PC-3 (cell line): ENCODE data around the gene LRRFIP1. TPM values are rescaled to one million over a fixed set of nuclear protein-coding genes. Genes with fewer than 3 reads are reported as not detected.

ENCODE experiments used
- ATAC-seq: fragments of 200-7000 bp; cut with Tn5 transposase; 2 replicates; pipeline ENCODE4 v1.9.1; 2020; ENCODE audit warnings: mild to moderate bottlenecking, moderate library complexity
- BruUV-seq: library from RNA; stranded (reverse); fragments of 400-500 nt; replicated peaks from 2 replicates; lab custom pipeline; 2021; lab: Mats Ljungman, UMichigan
- CTCF ChIA-PET: fragments of 300-600 bp; sonication (Branson Sonifier 250); formaldehyde crosslinking; loops from one replicate; lab custom pipeline; 2022; ENCODE audit warnings: antibody characterized with exemption; lab: Charles Lee
- POLR2A ChIA-PET: fragments of 300-600 bp; sonication (Branson Sonifier 250); formaldehyde crosslinking; loops from one replicate; lab custom pipeline; 2022; ENCODE audit warnings: antibody characterized with exemption; ENCODE audit not compliant: unreplicated experiment; lab: Charles Lee
- DNase-seq: peaks from one replicate; pipeline ENCODE4 v3.0.0-alpha.2; 2015
- H2AFZ ChIP-seq: fragments of 300-600 bp; sonication (generic); 2 replicates; pipeline ENCODE4 v1.6.0; 2016; ENCODE audit warnings: antibody characterized with exemption, low read length
- H3F3A ChIP-seq: fragments of 300-600 bp; sonication (generic); one replicate; pipeline ENCODE4 v1.6.0; 2017; ENCODE audit warnings: antibody characterized with exemption, low read length, control low read depth, mild to moderate bottlenecking; ENCODE audit not compliant: unreplicated experiment
- H3K27ac ChIP-seq: fragments of 300-600 bp; sonication (generic); 2 replicates; pipeline ENCODE4 v1.5.1; 2016; ENCODE audit warnings: mild to moderate bottlenecking, low read length
- H3K27me3 ChIP-seq: fragments of 300-600 bp; sonication (generic); 2 replicates; pipeline ENCODE4 v1.6.1; 2016; ENCODE audit warnings: low read length, mixed read lengths
- H3K36me3 ChIP-seq: fragments of 300-600 bp; sonication (generic); 2 replicates; pipeline ENCODE4 v1.6.1; 2016; ENCODE audit warnings: low read depth, mixed run types, low read length, mixed read lengths
- H3K4me1 ChIP-seq: fragments of 300-600 bp; sonication (generic); 2 replicates; pipeline ENCODE4 v1.5.1; 2016; ENCODE audit warnings: low read length; ENCODE audit not compliant: insufficient read depth
- H3K4me2 ChIP-seq: fragments of 300-600 bp; sonication (generic); 2 replicates; pipeline ENCODE4 v1.6.0; 2016; ENCODE audit warnings: low read length
- H3K4me3 ChIP-seq: fragments of 300-600 bp; sonication (generic); 2 replicates; pipeline ENCODE4 v1.5.1; 2016; ENCODE audit warnings: mild to moderate bottlenecking, low read length, mixed read lengths
- H3K79me2 ChIP-seq: fragments of 300-600 bp; sonication (generic); 2 replicates; pipeline ENCODE4 v1.6.1; 2017; ENCODE audit warnings: low read length, mixed read lengths
- H3K9ac ChIP-seq: fragments of 300-600 bp; sonication (generic); 2 replicates; pipeline ENCODE4 v1.6.0; 2016; ENCODE audit warnings: mild to moderate bottlenecking, low read length
- H3K9me2 ChIP-seq: fragments of 300-600 bp; sonication (generic); replicated peaks from 2 replicates; pipeline ENCODE4 v1.6.1; 2016; ENCODE audit warnings: mixed run types, low read length, mixed read lengths
- H3K9me3 ChIP-seq: fragments of 300-600 bp; sonication (generic); 2 replicates; pipeline ENCODE4 v1.6.1; 2016; ENCODE audit warnings: low read length, mixed read lengths
- H4K20me1 ChIP-seq: fragments of 300-600 bp; sonication (generic); 2 replicates; pipeline ENCODE4 v1.6.1; 2016; ENCODE audit warnings: low read length, mixed read lengths
- EZH2 ChIP-seq: fragments of 300-600 bp; sonication (generic); IDR thresholded peaks from one replicate; pipeline ENCODE4 v1.6.1; 2017; ENCODE audit warnings: antibody characterized with exemption, mild to moderate bottlenecking, low read length; ENCODE audit not compliant: unreplicated experiment
- EZH2phosphoT487 ChIP-seq: fragments of 300-600 bp; sonication (generic); IDR thresholded peaks from 2 replicates; pipeline ENCODE4 v1.6.1; 2018; ENCODE audit warnings: mild to moderate bottlenecking, antibody characterized with exemption, low read length, borderline replicate concordance
- intact Hi-C: fragments of 100-400 bp; cut with micrococcal nuclease; formaldehyde crosslinking; loops from 2 replicates; pipeline ENCODE4 v1.9.0; 2023
- total RNA-seq: library from RNA; depleted of rRNA; stranded (reverse); fragments of >200 nt; gene quantifications from 2 replicates; pipeline ENCODE4 v1.2.3, GENCODE V29; 2014
- TF ChIP-seq, protein P1 (sequence below): fragments of 300-600 bp; sonication (generic); conservative IDR thresholded peaks from 2 replicates; pipeline ENCODE4 v1.5.1; 2017; ENCODE audit warnings: antibody characterized with exemption, low read depth, mild to moderate bottlenecking, low read length

The LRRFIP1 gene
- total RNA-seq, 1 experiment from 2014 or later = 87.8 TPM

DNA sequence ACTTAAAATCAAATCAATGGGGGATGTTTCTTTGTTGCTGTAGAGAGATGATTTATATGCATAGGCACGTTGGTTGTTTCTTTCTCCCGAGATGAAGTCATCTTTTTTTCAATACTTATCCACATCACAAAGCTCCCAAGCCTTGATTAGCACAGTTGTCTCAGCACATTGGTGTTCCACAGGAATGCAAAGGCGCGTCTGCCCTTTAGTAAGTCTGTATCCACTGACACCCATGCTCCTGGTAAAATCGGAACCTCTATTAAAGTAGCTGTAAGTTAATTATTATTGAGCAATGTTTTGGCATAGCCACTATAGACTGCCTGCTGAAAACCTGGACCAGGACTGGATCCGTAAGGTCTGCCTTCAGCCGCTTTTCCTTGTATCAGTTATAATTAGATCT, 93.6 kb downstream of the LRRFIP1 start:
- ATAC-seq (no peak), DNase-seq (no peak)
- ChIA-PET POLR2A (no interaction called here), CTCF (no interaction called here)
- intact Hi-C loops = no loop called here
- Histone ChIP-seq H3K4me2 (no peak overlapping the region), H3K36me3 (peaks cover 3% of the 10 kb centered on the region; the same call in 1 of the 2 replicates), H3K79me2 (peaks cover 86% of the 10 kb centered on the region), H3K27me3 (no peaks in the 10 kb centered on the region), H3F3A (no peaks in the 10 kb centered on the region), H3K9ac (no peak overlapping the region), H3K4me3 (no peak overlapping the region), H2AFZ (no peak overlapping the region), H3K27ac (no peak overlapping the region), H3K9me3 (no peaks in the 10 kb centered on the region), H3K9me2 (no peaks in the 10 kb centered on the region), H4K20me1 (peaks cover 6% of the 10 kb centered on the region; the same call in 1 of the 2 replicates), H3K4me1 (peaks cover 7% of the 10 kb centered on the region)
- no TSS peak for BruUV-seq
- TF ChIP-seq EZH2phosphoT487 = no peak
- no peak for TF ChIP-seq EZH2
- TF ChIP-seq, protein P1, sequence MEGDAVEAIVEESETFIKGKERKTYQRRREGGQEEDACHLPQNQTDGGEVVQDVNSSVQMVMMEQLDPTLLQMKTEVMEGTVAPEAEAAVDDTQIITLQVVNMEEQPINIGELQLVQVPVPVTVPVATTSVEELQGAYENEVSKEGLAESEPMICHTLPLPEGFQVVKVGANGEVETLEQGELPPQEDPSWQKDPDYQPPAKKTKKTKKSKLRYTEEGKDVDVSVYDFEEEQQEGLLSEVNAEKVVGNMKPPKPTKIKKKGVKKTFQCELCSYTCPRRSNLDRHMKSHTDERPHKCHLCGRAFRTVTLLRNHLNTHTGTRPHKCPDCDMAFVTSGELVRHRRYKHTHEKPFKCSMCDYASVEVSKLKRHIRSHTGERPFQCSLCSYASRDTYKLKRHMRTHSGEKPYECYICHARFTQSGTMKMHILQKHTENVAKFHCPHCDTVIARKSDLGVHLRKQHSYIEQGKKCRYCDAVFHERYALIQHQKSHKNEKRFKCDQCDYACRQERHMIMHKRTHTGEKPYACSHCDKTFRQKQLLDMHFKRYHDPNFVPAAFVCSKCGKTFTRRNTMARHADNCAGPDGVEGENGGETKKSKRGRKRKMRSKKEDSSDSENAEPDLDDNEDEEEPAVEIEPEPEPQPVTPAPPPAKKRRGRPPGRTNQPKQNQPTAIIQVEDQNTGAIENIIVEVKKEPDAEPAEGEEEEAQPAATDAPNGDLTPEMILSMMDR = no peak

DNA sequence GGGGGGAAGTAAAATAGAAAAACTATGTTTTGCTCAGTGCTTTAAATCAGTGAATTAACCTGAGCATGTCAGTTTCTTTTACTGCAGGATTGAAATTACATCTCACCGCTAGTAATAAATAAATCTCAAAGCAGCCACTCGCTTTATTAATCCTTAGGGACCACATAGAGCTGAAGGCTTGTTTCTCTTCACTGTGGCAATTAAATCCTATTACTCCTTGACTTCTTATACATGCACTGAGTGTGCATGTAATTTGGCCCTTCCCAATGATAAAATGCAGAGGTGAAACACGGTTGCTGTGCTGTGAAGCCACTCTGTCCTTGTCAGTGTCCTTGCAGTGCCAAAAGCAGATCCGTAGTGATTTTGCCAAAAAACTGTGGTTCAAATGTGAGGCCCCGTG, 94.1 kb downstream of the LRRFIP1 start:
- no TSS peak for BruUV-seq
- Histone ChIP-seq H3K36me3 (peaks cover 3% of the 10 kb centered on the region; the same call in 1 of the 2 replicates), H3K4me2 (no peak overlapping the region), H3K9me2 (no peaks in the 10 kb centered on the region), H3K4me1 (peaks cover 7% of the 10 kb centered on the region), H3F3A (no peaks in the 10 kb centered on the region), H4K20me1 (peaks cover 6% of the 10 kb centered on the region; the same call in 1 of the 2 replicates), H3K4me3 (no peak overlapping the region), H3K27me3 (no peaks in the 10 kb centered on the region), H3K27ac (no peak overlapping the region), H3K9ac (no peak overlapping the region), H2AFZ (no peak overlapping the region), H3K9me3 (no peaks in the 10 kb centered on the region), H3K79me2 (peaks cover 85% of the 10 kb centered on the region)
- DNase-seq (no peak), ATAC-seq (no peak)
- intact Hi-C loops = no loop called here
- CTCF ChIA-PET = no interaction called here
- POLR2A ChIA-PET = no interaction called here
- TF ChIP-seq EZH2 = no peak
- TF ChIP-seq EZH2phosphoT487 = no peak
- TF ChIP-seq, protein P1 = no peak

DNA sequence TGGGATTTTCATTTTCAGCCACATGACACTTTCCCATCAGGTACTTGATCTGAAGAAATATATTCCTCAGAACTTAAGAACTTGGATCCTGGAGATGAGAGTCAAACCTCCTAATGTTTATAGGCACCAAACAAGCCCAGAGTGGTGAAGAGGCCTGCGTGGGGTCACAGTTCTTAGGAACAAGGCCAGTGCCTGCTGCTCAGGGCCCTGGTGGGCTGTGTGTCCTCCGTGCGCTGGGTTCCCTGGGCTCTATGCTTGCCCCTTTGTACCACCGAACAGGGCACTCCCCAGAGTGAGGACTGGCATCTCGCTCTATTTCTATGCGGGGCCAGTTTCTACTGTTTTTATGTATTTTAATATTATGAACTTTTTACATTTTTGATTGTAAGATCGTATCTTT, 95.2 kb downstream of the LRRFIP1 start:
- no peak for ATAC-seq
- Histone ChIP-seq H3K27me3 (no peaks in the 10 kb centered on the region), H3K9me2 (no peaks in the 10 kb centered on the region), H3K4me2 (no peak overlapping the region), H3K36me3 (no peaks in the 10 kb centered on the region; the same call in 1 of the 2 replicates), H3K4me1 (peaks cover 10% of the 10 kb centered on the region), H3F3A (no peaks in the 10 kb centered on the region), H3K79me2 (peaks cover 82% of the 10 kb centered on the region), H3K9me3 (no peaks in the 10 kb centered on the region), H3K27ac (no peak overlapping the region), H4K20me1 (peaks cover 6% of the 10 kb centered on the region; the same call in 1 of the 2 replicates), H3K4me3 (no peak overlapping the region), H3K9ac (no peak overlapping the region), H2AFZ (no peak overlapping the region)
- ChIA-PET POLR2A (no interaction called here), CTCF (no interaction called here)
- intact Hi-C loops = no loop called here
- BruUV-seq = no TSS peak
- no peak for DNase-seq
- no peak for TF ChIP-seq EZH2
